ENCODE data around the gene CNOT6.

- TF ChIP-seq CTCF (conservative IDR thresholded peaks at IDR 0.05; ENCODE audit: low read depth, low read length) (no peak), EZH2 (IDR thresholded peaks at IDR 0.05; ENCODE audit: low read length, unreplicated experiment) (no peak)
Observed at GRCh38 chr5:180516440-180516839, 22.3 kb downstream of the CNOT6 start.

Data from PC-3 (cell line).